ENCODE measurements around the gene LCMT1. TPM values are rescaled to one million over a fixed set of nuclear protein-coding genes. Genes with fewer than 3 reads are reported as not detected.

Gene LCMT1
- polyA plus RNA-seq, 1 donor from 2014 or later = 45.5 TPM

DNA sequence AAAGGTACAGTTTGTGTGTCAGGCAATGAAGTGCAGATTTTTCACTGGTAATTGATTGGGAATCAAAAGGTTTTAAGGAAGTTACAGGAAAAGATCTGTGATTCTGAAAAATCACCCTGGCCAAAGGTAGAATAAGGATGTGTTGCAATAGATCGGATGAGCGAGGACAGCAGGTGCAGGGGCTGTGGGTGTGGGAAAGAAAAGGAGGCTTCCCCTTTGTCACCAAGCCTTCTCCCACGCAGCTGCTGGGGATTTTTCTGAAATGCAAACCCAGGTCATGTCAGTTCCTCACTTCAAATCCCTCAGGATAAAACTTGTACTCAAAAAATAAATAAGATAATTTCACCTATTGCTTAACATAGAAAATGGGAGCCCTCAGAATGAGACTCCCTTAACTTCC is 48.4 kb upstream of the LCMT1 start:
- TF ChIP-seq MXI1 (conservative IDR thresholded peaks at IDR 0.05; ENCODE audit: poor library complexity, severe bottlenecking) (no peak), EZH2 (IDR thresholded peaks at IDR 0.05; ENCODE audit: borderline replicate concordance, insufficient read depth, low read length, poor library complexity, severe bottlenecking) (no peak), SMC3 (conservative IDR thresholded peaks at IDR 0.05; ENCODE audit: poor library complexity) (no peak), EP300 (conservative IDR thresholded peaks at IDR 0.05; ENCODE audit: poor library complexity, severe bottlenecking) (no peak), POLR2AphosphoS5 (IDR thresholded peaks at IDR 0.05) (no peak), TAF1 (IDR thresholded peaks at IDR 0.05; ENCODE audit: low read depth) (no peak), RAD21 (conservative IDR thresholded peaks at IDR 0.05) (no peak)
- TF ChIP-seq, protein P1, sequence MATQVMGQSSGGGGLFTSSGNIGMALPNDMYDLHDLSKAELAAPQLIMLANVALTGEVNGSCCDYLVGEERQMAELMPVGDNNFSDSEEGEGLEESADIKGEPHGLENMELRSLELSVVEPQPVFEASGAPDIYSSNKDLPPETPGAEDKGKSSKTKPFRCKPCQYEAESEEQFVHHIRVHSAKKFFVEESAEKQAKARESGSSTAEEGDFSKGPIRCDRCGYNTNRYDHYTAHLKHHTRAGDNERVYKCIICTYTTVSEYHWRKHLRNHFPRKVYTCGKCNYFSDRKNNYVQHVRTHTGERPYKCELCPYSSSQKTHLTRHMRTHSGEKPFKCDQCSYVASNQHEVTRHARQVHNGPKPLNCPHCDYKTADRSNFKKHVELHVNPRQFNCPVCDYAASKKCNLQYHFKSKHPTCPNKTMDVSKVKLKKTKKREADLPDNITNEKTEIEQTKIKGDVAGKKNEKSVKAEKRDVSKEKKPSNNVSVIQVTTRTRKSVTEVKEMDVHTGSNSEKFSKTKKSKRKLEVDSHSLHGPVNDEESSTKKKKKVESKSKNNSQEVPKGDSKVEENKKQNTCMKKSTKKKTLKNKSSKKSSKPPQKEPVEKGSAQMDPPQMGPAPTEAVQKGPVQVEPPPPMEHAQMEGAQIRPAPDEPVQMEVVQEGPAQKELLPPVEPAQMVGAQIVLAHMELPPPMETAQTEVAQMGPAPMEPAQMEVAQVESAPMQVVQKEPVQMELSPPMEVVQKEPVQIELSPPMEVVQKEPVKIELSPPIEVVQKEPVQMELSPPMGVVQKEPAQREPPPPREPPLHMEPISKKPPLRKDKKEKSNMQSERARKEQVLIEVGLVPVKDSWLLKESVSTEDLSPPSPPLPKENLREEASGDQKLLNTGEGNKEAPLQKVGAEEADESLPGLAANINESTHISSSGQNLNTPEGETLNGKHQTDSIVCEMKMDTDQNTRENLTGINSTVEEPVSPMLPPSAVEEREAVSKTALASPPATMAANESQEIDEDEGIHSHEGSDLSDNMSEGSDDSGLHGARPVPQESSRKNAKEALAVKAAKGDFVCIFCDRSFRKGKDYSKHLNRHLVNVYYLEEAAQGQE (IDR thresholded peaks at IDR 0.05; ENCODE audit: borderline replicate concordance) = no peak
- TF ChIP-seq, protein P2, sequence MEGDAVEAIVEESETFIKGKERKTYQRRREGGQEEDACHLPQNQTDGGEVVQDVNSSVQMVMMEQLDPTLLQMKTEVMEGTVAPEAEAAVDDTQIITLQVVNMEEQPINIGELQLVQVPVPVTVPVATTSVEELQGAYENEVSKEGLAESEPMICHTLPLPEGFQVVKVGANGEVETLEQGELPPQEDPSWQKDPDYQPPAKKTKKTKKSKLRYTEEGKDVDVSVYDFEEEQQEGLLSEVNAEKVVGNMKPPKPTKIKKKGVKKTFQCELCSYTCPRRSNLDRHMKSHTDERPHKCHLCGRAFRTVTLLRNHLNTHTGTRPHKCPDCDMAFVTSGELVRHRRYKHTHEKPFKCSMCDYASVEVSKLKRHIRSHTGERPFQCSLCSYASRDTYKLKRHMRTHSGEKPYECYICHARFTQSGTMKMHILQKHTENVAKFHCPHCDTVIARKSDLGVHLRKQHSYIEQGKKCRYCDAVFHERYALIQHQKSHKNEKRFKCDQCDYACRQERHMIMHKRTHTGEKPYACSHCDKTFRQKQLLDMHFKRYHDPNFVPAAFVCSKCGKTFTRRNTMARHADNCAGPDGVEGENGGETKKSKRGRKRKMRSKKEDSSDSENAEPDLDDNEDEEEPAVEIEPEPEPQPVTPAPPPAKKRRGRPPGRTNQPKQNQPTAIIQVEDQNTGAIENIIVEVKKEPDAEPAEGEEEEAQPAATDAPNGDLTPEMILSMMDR (IDR thresholded peaks at IDR 0.05; ENCODE audit: poor library complexity, severe bottlenecking) = no peak
- no peaks in the 10 kb centered on the region for H3K9me3 ChIP-seq (ENCODE audit: low read length)
- H3K36me3 ChIP-seq (ENCODE audit: insufficient read depth, low read length) = no peaks in the 10 kb centered on the region
- H4K20me1 ChIP-seq (ENCODE audit: insufficient read depth) = no peaks in the 10 kb centered on the region
- no peak overlapping the region for H3K4me3 ChIP-seq (ENCODE audit: low read length)
- no peaks in the 10 kb centered on the region for H3F3A ChIP-seq (ENCODE audit: insufficient read depth, low read length, poor library complexity, severe bottlenecking)
- no peak overlapping the region for H3K9ac ChIP-seq (ENCODE audit: low read length)
- H3K79me2 ChIP-seq (replicated peaks; ENCODE audit: insufficient read depth, low read length) = no peaks in the 10 kb centered on the region
- H3K9me2 ChIP-seq (ENCODE audit: insufficient read depth, low read length) = no peaks in the 10 kb centered on the region
- H3K27me3 ChIP-seq (ENCODE audit: insufficient read depth, low read depth, low read length) = peaks cover 4% of the 10 kb centered on the region
- H3K4me2 ChIP-seq (ENCODE audit: low read length) = no peak overlapping the region
- no peak overlapping the region for H2AFZ ChIP-seq (ENCODE audit: low read depth, low read length)
- H3K27ac ChIP-seq (ENCODE audit: low read length) = no peak overlapping the region

- no peaks in the 10 kb centered on the region for H3K9me3 ChIP-seq (ENCODE audit: low read length)
- H3K4me2 ChIP-seq (ENCODE audit: low read length) = no peak overlapping the region
- no peak overlapping the region for H3K27ac ChIP-seq (ENCODE audit: low read length)
Observed at GRCh38 chr16:25063865-25064264, 47.7 kb upstream of the LCMT1 start.

More at GRCh38 chr16:25063865-25064264, 47.7 kb upstream of the LCMT1 start:
- Histone ChIP-seq H3F3A (ENCODE audit: insufficient read depth, low read length, poor library complexity, severe bottlenecking) (no peaks in the 10 kb centered on the region), H3K27me3 (ENCODE audit: insufficient read depth, low read depth, low read length) (peaks cover 4% of the 10 kb centered on the region), H3K4me3 (ENCODE audit: low read length) (no peak overlapping the region), H3K36me3 (ENCODE audit: insufficient read depth, low read length) (no peaks in the 10 kb centered on the region), H3K9ac (ENCODE audit: low read length) (no peak overlapping the region), H4K20me1 (ENCODE audit: insufficient read depth) (no peaks in the 10 kb centered on the region), H2AFZ (ENCODE audit: low read depth, low read length) (no peak overlapping the region), H3K9me2 (ENCODE audit: insufficient read depth, low read length) (no peaks in the 10 kb centered on the region), H3K79me2 (replicated peaks; ENCODE audit: insufficient read depth, low read length) (no peaks in the 10 kb centered on the region)
- TF ChIP-seq EP300 (conservative IDR thresholded peaks at IDR 0.05; ENCODE audit: poor library complexity, severe bottlenecking) (no peak), SMC3 (conservative IDR thresholded peaks at IDR 0.05; ENCODE audit: poor library complexity) (no peak), EZH2 (IDR thresholded peaks at IDR 0.05; ENCODE audit: borderline replicate concordance, insufficient read depth, low read length, poor library complexity, severe bottlenecking) (no peak), POLR2AphosphoS5 (IDR thresholded peaks at IDR 0.05) (no peak), MXI1 (conservative IDR thresholded peaks at IDR 0.05; ENCODE audit: poor library complexity, severe bottlenecking) (no peak), RAD21 (conservative IDR thresholded peaks at IDR 0.05) (no peak), TAF1 (IDR thresholded peaks at IDR 0.05; ENCODE audit: low read depth) (no peak)
- TF ChIP-seq, protein P1 (IDR thresholded peaks at IDR 0.05; ENCODE audit: borderline replicate concordance) = no peak
- TF ChIP-seq, protein P2 (IDR thresholded peaks at IDR 0.05; ENCODE audit: poor library complexity, severe bottlenecking) = no peak

Measured in neural cell (in vitro differentiated cells).